Measurements from ENCODE around the gene SERPINB5.
"Not testable (repeated sequence)": the region's sequence is repeated elsewhere in the genome, so short reads cannot be mapped to it uniquely, and the experiment has no call there.

The SERPINB5 gene

DNA sequence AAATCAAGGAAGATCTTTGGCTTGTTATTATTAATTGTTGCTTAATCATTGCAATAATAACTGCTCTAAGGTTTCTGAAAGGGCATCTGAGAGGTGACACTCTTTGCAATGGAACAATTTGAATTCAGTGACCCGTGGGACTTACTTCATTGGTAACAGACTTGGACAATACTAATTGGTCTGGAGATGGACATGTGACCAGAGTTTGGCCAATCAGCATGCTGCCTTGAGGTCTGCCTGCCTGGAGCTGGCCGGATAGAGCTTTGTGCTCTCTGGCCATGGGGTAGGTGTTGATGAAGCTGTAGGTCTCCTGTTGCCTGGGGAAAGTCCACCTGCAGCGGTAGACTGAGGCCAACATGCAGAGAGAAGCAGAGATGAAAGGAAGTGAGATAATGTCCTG is 30.5 kb upstream of the SERPINB5 start:
- DNase-seq (ENCODE audit: extremely low spot score) = no peak
- TF ChIP-seq, protein P1, sequence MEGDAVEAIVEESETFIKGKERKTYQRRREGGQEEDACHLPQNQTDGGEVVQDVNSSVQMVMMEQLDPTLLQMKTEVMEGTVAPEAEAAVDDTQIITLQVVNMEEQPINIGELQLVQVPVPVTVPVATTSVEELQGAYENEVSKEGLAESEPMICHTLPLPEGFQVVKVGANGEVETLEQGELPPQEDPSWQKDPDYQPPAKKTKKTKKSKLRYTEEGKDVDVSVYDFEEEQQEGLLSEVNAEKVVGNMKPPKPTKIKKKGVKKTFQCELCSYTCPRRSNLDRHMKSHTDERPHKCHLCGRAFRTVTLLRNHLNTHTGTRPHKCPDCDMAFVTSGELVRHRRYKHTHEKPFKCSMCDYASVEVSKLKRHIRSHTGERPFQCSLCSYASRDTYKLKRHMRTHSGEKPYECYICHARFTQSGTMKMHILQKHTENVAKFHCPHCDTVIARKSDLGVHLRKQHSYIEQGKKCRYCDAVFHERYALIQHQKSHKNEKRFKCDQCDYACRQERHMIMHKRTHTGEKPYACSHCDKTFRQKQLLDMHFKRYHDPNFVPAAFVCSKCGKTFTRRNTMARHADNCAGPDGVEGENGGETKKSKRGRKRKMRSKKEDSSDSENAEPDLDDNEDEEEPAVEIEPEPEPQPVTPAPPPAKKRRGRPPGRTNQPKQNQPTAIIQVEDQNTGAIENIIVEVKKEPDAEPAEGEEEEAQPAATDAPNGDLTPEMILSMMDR (IDR thresholded peaks at IDR 0.05; ENCODE audit: control extremely low read depth, extremely low read depth, low read depth, missing control alignments) = no peak
- ChIA-PET POLR2A (no interaction called here), CTCF (interaction anchor here (1.0 to 1.6 kb wide), 5 partner anchors 10 to 430 kb away, joined by 3 read pairs; no protein-coding TSS in a partner anchor)

DNA sequence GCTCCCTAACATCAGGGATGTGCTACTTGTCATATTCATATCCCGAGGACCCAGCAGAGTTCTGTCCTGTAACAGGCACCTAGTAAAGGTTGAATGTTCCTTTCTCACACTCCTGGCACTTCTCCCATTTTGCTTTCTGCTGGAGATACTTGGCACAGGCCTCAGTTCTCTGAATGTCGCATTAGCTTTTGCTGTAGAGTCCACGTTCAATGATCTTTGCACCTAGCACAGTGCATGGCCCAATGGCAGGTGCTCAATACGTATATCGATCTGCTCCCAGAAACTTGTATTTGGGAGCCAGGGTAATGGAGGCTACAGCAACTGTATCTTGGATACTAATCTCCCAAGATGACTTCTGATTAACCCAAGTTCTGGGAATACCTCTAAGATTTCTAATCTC is 29.7 kb upstream of the SERPINB5 start:
- POLR2A ChIA-PET = no interaction called here
- CTCF ChIA-PET = interaction anchor here (1.0 to 1.8 kb wide), 6 partner anchors 7 to 431 kb away, joined by 3 to 7 read pairs (median 3); no protein-coding TSS in a partner anchor
- TF ChIP-seq, protein P1 (IDR thresholded peaks at IDR 0.05; ENCODE audit: control extremely low read depth, extremely low read depth, low read depth, missing control alignments) = no peak
- no peak for DNase-seq (ENCODE audit: extremely low spot score)

DNA sequence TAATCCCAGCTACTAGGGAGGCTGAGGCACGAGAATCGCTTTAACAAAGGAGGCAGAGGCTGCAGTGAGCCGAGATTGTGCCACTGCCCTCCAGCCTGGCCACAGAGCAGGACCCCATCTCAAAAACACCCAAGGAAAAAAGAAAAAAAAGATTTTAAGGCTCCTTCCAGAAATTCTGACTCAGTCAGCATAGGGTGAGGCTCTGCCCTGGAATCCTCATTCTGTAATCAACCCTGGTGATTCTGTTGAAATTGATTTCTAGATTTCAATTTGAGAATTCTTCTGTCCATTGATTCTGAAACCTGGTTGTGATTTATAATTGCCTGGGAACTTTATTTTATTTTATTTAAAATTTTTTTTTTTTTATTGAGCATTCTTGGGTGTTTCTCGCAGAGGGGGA is 27.3 kb upstream of the SERPINB5 start:
- POLR2A ChIA-PET = no interaction called here
- TF ChIP-seq, protein P1 (IDR thresholded peaks at IDR 0.05; ENCODE audit: control extremely low read depth, extremely low read depth, low read depth, missing control alignments) = no peak
- CTCF ChIA-PET = no interaction called here
- no peak for DNase-seq (ENCODE audit: extremely low spot score)

DNA sequence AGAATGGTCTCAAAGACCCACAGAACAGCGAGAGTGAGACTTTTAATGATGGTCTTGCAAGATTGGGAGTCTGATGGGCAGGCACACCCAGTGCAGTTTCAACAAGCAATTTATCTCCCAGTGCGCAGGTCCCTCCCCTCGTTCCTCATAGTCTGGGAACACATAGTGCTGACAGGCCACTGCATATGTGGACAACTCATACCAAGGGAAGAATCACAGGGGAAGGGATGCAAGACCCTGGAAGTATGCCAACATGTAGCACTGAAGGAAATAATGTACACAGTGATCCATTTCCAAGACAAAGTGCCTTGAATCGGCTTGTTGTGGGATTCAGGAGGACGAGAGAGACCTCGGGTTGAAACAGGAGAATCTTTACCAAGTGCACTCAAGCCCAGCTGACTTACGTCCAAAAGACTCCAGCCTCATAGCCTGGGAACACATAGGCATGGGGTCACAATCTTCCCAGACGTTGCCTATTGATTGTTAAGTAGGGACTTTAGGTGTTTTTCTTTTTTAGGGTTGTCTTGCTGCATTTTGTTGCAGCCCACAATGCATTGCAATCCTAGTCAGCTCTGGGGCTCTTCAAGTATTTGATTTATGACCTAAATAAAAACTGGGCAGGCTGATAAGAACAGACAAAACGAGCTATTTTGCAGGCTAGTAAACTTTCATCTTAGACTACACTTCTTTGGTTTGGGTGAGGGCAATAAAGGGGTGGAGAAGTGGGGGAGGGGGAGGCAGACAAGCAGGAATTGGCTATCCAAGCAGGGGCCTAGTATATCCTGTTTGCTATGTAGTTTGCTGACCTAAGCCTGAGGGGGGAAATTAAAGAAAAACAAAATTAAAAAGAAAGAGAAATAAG is 24.7 kb upstream of the SERPINB5 start:
- ChIA-PET POLR2A (no interaction called here), CTCF (interaction anchor here (1.5 kb wide), 1 partner anchor 13 kb away, joined by 4 read pairs; no protein-coding TSS in a partner anchor)
- TF ChIP-seq, protein P1 (IDR thresholded peaks at IDR 0.05; ENCODE audit: control extremely low read depth, extremely low read depth, low read depth, missing control alignments) = no peak
- no peak for DNase-seq (ENCODE audit: extremely low spot score)

DNA sequence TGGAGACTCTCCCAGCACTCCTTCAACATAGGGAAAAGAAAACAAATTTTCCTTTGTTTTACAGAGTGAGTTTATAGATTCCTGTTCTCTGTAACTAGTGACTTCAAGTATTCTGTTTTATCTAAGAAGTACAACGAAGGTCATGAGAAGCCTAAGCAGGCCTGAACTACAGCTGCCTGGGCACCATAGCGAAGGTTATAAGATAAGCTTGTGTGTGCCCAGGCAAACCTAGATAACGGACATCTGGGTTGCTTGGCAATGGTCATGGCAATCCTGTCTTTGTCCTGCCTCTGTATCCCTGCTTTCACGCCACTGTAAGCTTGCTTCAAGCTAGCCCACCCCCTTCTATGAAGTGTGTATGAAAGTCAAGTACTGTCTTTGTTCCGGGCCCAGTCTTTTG is 24.0 kb upstream of the SERPINB5 start:
- POLR2A ChIA-PET = not testable (repeated sequence)
- CTCF ChIA-PET = interaction anchor here (1.5 kb wide), 1 partner anchor 14 kb away, joined by 4 read pairs; no protein-coding TSS in a partner anchor

DNA sequence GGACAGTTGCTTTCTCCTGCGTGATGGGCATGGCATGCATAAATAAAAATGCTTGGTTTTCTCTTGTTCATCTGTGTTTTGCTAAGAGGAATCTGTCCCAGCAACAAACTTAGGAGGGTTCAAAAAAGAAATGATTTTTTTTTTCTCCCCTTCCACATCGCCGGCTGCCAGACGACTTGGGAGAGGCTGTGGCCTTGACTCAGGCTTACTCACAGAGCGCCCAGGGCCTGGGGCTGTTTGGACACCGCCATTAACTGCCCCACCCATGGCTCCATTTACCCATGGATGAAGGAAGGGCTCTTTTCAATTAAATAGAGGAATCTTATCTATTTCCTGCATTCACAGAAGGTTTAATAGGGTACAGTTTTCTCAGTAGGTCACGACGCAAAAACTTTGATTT is 22.3 kb upstream of the SERPINB5 start:
- CTCF ChIA-PET = interaction anchor here (1.2 kb wide), 1 partner anchor 16 kb away, joined by 3 read pairs; no protein-coding TSS in a partner anchor
- TF ChIP-seq, protein P1 (IDR thresholded peaks at IDR 0.05; ENCODE audit: control extremely low read depth, extremely low read depth, low read depth, missing control alignments) = no peak
- no peak for DNase-seq (ENCODE audit: extremely low spot score)
- POLR2A ChIA-PET = no interaction called here

More for the DNA sequence above, 24.0 kb upstream of the SERPINB5 start:
- DNase-seq (ENCODE audit: extremely low spot score) = not testable (repeated sequence)

DNA sequence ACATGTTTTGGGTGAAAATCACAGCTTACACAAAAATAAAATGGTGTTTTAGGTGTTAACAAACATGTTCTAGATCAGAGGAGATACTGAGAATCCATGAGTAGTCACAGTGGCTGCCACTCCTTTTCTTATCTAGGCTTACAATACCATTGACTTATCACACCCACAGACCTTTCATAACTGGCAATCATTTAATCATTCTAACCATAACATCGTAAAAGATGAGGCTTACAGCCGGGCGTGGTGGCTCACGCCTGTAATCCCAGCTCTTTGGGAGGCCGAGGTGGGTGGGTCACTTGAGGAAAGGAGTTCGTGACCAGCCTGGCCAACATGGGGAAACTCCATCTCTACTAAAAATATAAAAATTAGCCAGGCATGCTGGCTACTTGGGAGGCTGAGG is 18.8 kb upstream of the SERPINB5 start:
- no peak for DNase-seq (ENCODE audit: extremely low spot score)
- CTCF ChIA-PET = interaction anchor here (1.7 to 2.0 kb wide), 2 partner anchors 16 to 18 kb away, joined by 5 read pairs; no protein-coding TSS in a partner anchor
- POLR2A ChIA-PET = no interaction called here

More for the DNA sequence above, 18.8 kb upstream of the SERPINB5 start:
- TF ChIP-seq, protein P1 (IDR thresholded peaks at IDR 0.05; ENCODE audit: control extremely low read depth, extremely low read depth, low read depth, missing control alignments) = no peak
